A549 (cell line): ENCODE data around the gene ZRANB3.

Experiments
- CHD2 ChIP-seq: fragments of 150-350 bp; IDR thresholded peaks from 2 replicates; pipeline ENCODE4 v1.6.1; 2014; ENCODE audit warnings: low read length; ENCODE audit not compliant: partially characterized antibody
- CTCF ChIP-seq: fragments of >200 bp; sonication (Bioruptor Twin); formaldehyde crosslinking; IDR thresholded peaks from 3 replicates; pipeline ENCODE4 v1.5.1; 2016
- EP300 ChIP-seq, 2 experiments: fragments of >200 bp; sonication (Bioruptor Twin); formaldehyde crosslinking; IDR thresholded peaks; 2 replicates in 1 of 2; 3 replicates in 1 of 2; pipeline ENCODE4 v1.6.1; 2016 to 2017
- FOSB ChIP-seq: fragments of 250-450 bp; sonication (Bioruptor Pico); IDR thresholded peaks from 2 replicates; pipeline ENCODE4 v1.5.0; 2020; ENCODE audit warnings: mild to moderate bottlenecking, moderate library complexity
- POLR2A ChIP-seq: IDR thresholded peaks from 2 replicates; pipeline ENCODE4 v1.6.1; 2012; ENCODE audit warnings: mild to moderate bottlenecking, low read length

- TF ChIP-seq FOSB (CRISPR knock-in tag): no peak
- no peak for TF ChIP-seq POLR2A
- TF ChIP-seq CTCF: no peak
- TF ChIP-seq CHD2: no peak
- TF ChIP-seq EP300 (IDR thresholded peaks at IDR 0.05): no peak
These were observed 284.2 kb downstream of the ZRANB3 start for GRCh38 chr2:135246711-135247270.
